GM13977 (cell line): ENCODE results near the gene KDM4C.
A peak's percentile ranks its signal among the peaks of the same experiment; 100 is the strongest.

Source experiments
- DNase-seq: peaks from one replicate; pipeline ENCODE4 v3.0.0; 2012; ENCODE audit warnings: low spot score
- CTCF ChIP-seq: IDR thresholded peaks from 2 replicates; pipeline ENCODE4 v1.5.1; 2012; ENCODE audit warnings: mild to moderate bottlenecking, control low read depth; ENCODE audit not compliant: insufficient read depth; ENCODE audit errors: extremely low read depth, missing control alignments
- in situ Hi-C: fragments of 300-500 bp; cut with MboI; formaldehyde crosslinking; loops from one replicate; pipeline ENCODE4 v1.12.0; 2022; ENCODE audit warnings: low sequenced_read_pairs, low pct_unique_long_range_greater_than_20kb, mixed read lengths, inconsistent platforms; ENCODE audit not compliant: unreplicated experiment

The KDM4C gene

GRCh38 chr9:6884101-6884500, 126.3 kb downstream of the KDM4C start:
- in situ Hi-C loops = no loop called here
- no peak for TF ChIP-seq CTCF
- DNase-seq = no peak

GRCh38 chr9:6884990-6885389, 127.2 kb downstream of the KDM4C start:
- in situ Hi-C loops = no loop called here
- no peak for DNase-seq
- no peak for TF ChIP-seq CTCF

GRCh38 chr9:6887051-6887450, 129.3 kb downstream of the KDM4C start:
- no peak for DNase-seq
- TF ChIP-seq CTCF = no peak
- in situ Hi-C loops = no loop called here

- DNase-seq = no peak
- in situ Hi-C loops = loop anchor here (10.0 kb wide), 1 partner anchor 155 kb away; no protein-coding TSS in a partner anchor
- no peak for TF ChIP-seq CTCF
Observed at GRCh38 chr9:6889868-6890267, 132.1 kb downstream of the KDM4C start.

GRCh38 chr9:6893350-6894131, 135.8 kb downstream of the KDM4C start:
- TF ChIP-seq CTCF = no peak
- in situ Hi-C loops = loop anchor here (10.0 kb wide), 1 partner anchor 151 kb away; no protein-coding TSS in a partner anchor
- no peak for DNase-seq

- TF ChIP-seq CTCF = no peak
- peak; percentile 55 for DNase-seq
- in situ Hi-C loops = loop anchor here (10.0 kb wide), 1 partner anchor 151 kb away; no protein-coding TSS in a partner anchor
Observed at GRCh38 chr9:6894135-6894534, 136.4 kb downstream of the KDM4C start.
